Fibroblast of lung (primary cell): ENCODE results near the gene DUT.

Source experiments
- CTCF ChIP-seq, 2 donors: IDR thresholded peaks in 1 of 2; conservative IDR thresholded peaks in 1 of 2; 1 replicate in 1 of 2; 2 replicates in 1 of 2; pipeline ENCODE4 v1.5.1; 2011 to 2012; ENCODE audit warnings: low read length in 2 of 2, control low read depth in 1 of 2, inconsistent platforms in 1 of 2, low read depth in 1 of 2, mild to moderate bottlenecking in 1 of 2
- EZH2 ChIP-seq: IDR thresholded peaks from 2 replicates; pipeline ENCODE4 v1.5.1; 2012; ENCODE audit warnings: low read length, control low read depth, mild to moderate bottlenecking; ENCODE audit errors: missing control alignments

GRCh38 chr15:48325400-48325799 lies 5.8 kb upstream of the DUT start:
- TF ChIP-seq EZH2: no peak
- TF ChIP-seq CTCF (conservative IDR thresholded peaks at IDR 0.05 in 1 of 2, IDR thresholded peaks at IDR 0.05 in 1 of 2; ENCODE audit: low read depth in 1 of 2, low read length in 2 of 2): no peak
